Fibroblast of skin of right quadriceps (primary cell): Measurements from ENCODE around the gene SDS.

Experiments used
- DNase-seq: peaks from one replicate; pipeline ENCODE4 v3.0.0-alpha.2; 2013

SDS gene

GRCh38 chr12:113403435-113404415, at the start of gene SDS:
SDS (minus strand) TSS chr12:113403887; CDS start chr12:113399708, 4,179 bp downstream.
- DNase-seq = peak; percentile 28

- DNase-seq = no peak
Observed at GRCh38 chr12:113453330-113453729, 49.6 kb upstream of the SDS start.

GRCh38 chr12:113452458-113452857, 48.8 kb upstream of the SDS start:
- no peak for DNase-seq

- no peak for DNase-seq
Observed at GRCh38 chr12:113449839-113450238, 46.2 kb upstream of the SDS start.

- DNase-seq = no peak
Observed at GRCh38 chr12:113449299-113449698, 45.6 kb upstream of the SDS start.

- no peak for DNase-seq
Observed at GRCh38 chr12:113448873-113449272, 45.2 kb upstream of the SDS start.

GRCh38 chr12:113445544-113446171, 42.0 kb upstream of the SDS start:
- no peak for DNase-seq

- DNase-seq = no peak
Observed at GRCh38 chr12:113443030-113443539, 39.4 kb upstream of the SDS start.

GRCh38 chr12:113440947-113441782, 37.5 kb upstream of the SDS start:
- DNase-seq = no peak

- DNase-seq = no peak
Observed at GRCh38 chr12:113440336-113440735, 36.6 kb upstream of the SDS start.

- DNase-seq = peak; percentile 19
Observed at GRCh38 chr12:113439606-113440030, 35.9 kb upstream of the SDS start.

GRCh38 chr12:113439301-113439597, 35.6 kb upstream of the SDS start:
- DNase-seq = no peak

GRCh38 chr12:113438523-113439300, 35.0 kb upstream of the SDS start:
- no peak for DNase-seq

- DNase-seq = no peak
Observed at GRCh38 chr12:113437729-113438100, 34.0 kb upstream of the SDS start.

- DNase-seq = no peak
Observed at GRCh38 chr12:113436993-113437728, 33.5 kb upstream of the SDS start.

- no peak for DNase-seq
Observed at GRCh38 chr12:113436586-113436985, 32.9 kb upstream of the SDS start.

GRCh38 chr12:113435367-113435766, 31.7 kb upstream of the SDS start:
- DNase-seq = no peak

GRCh38 chr12:113432986-113433385, 29.3 kb upstream of the SDS start:
- no peak for DNase-seq

- no peak for DNase-seq
Observed at GRCh38 chr12:113428482-113428881, 24.8 kb upstream of the SDS start.

- DNase-seq = no peak
Observed at GRCh38 chr12:113427882-113428281, 24.2 kb upstream of the SDS start.

- no peak for DNase-seq
Observed at GRCh38 chr12:113425960-113426453, 22.3 kb upstream of the SDS start.
